DND-41 (cell line): ENCODE measurements around the gene JPH3.

Source experiments
- ATAC-seq: fragments of 200-7000 bp; cut with Tn5 transposase; 3 replicates; pipeline ENCODE4 v1.9.1; 2021; ENCODE audit warnings: low read depth; ENCODE audit not compliant: insufficient read depth
- DNase-seq: peaks from one replicate; pipeline ENCODE4 v3.0.0-alpha.2; 2020
- H2AFZ ChIP-seq: 2 replicates; pipeline ENCODE4 v1.6.0; 2012; ENCODE audit warnings: low read depth, low read length
- H3K27ac ChIP-seq: 2 replicates; pipeline ENCODE4 v1.5.1; 2012; ENCODE audit warnings: low read length, inconsistent platforms
- H3K27me3 ChIP-seq: fragments of 200-600 bp; sonication (generic); 2 replicates; pipeline ENCODE4 v1.6.0; 2012; ENCODE audit warnings: low read length, mild to moderate bottlenecking, inconsistent platforms; ENCODE audit not compliant: insufficient read depth, poor library complexity
- H3K36me3 ChIP-seq: 2 replicates; pipeline ENCODE4 v1.5.1; 2012; ENCODE audit warnings: low read length, inconsistent platforms; ENCODE audit not compliant: insufficient read depth
- H3K4me1 ChIP-seq: 2 replicates; pipeline ENCODE4 v1.5.1; 2012; ENCODE audit warnings: mild to moderate bottlenecking, low read length; ENCODE audit not compliant: insufficient read depth
- H3K4me2 ChIP-seq: 2 replicates; pipeline ENCODE4 v1.6.0; 2012; ENCODE audit warnings: mild to moderate bottlenecking, moderate library complexity, low read length, inconsistent platforms; ENCODE audit not compliant: insufficient read depth
- H3K4me3 ChIP-seq, 2 experiments: fragments of 200-600 bp in 1 of 2; shearing (Covaris generic) in 1 of 2; 2 replicates each; pipeline ENCODE4 v1.5.1; 2012 to 2016; ENCODE audit warnings: inconsistent platforms in 2 of 2, low read length in 2 of 2, mild to moderate bottlenecking in 2 of 2, low read depth in 1 of 2, moderate library complexity in 1 of 2
- H3K79me2 ChIP-seq: 2 replicates; pipeline ENCODE4 v1.6.0; 2012; ENCODE audit warnings: low read length, inconsistent platforms; ENCODE audit not compliant: insufficient read depth
- H3K9ac ChIP-seq: 2 replicates; pipeline ENCODE4 v1.6.0; 2012; ENCODE audit warnings: low read depth, mild to moderate bottlenecking, inconsistent platforms, low read length, moderate library complexity
- H3K9me3 ChIP-seq: 2 replicates; pipeline ENCODE4 v1.5.1; 2012; ENCODE audit warnings: low read length, moderate library complexity, mild to moderate bottlenecking, inconsistent platforms; ENCODE audit not compliant: insufficient read depth, severe bottlenecking
- H4K20me1 ChIP-seq: 2 replicates; pipeline ENCODE4 v1.6.0; 2012; ENCODE audit warnings: low read length; ENCODE audit not compliant: insufficient read depth
- EZH2 ChIP-seq: IDR thresholded peaks from 3 replicates; pipeline ENCODE4 v1.6.1; 2012; ENCODE audit warnings: borderline replicate concordance, low read depth, mild to moderate bottlenecking, moderate library complexity, low read length, inconsistent platforms; ENCODE audit not compliant: severe bottlenecking
- TF ChIP-seq, protein P1 (sequence below): IDR thresholded peaks from 2 replicates; pipeline ENCODE4 v1.5.1; 2012; ENCODE audit warnings: borderline replicate concordance, low read length, moderate library complexity, mild to moderate bottlenecking; ENCODE audit not compliant: poor library complexity, severe bottlenecking; ENCODE audit errors: extremely low read depth

JPH3 gene

DNA sequence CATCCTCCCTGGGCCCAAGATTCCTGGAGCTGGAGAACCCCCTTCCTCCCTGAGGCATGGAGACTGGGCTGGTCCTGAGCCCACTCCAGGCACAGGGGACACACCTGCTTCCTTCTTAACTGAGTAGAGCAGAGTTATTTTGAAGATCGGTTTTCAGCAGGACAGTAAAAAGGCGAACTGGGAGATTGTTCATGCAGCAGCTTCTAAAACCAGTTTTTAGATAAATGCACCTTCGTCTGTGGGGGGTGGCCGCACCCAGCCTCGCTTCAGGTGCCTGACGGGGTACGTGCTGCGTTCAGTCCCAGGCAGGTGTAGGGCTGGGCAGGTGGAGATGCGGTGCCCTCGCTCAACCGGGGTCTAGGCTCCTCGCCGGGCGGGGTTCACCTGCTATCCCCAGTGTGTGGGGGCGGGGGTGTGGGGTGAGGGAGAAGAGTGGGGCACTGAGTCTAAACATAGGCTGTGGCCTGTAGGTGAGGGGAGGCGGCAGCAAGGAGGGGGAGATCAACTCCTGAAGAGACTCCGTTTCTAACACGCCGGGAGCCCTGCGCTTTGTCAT is 69.5 kb downstream of the JPH3 start:
- Histone ChIP-seq H4K20me1 (no peaks in the 10 kb centered on the region; the same call in 1 of the 2 replicates), H3K79me2 (no peaks in the 10 kb centered on the region), H3K36me3 (no peaks in the 10 kb centered on the region), H3K9ac (no peak overlapping the region), H3K4me3 (no peak overlapping the region), H3K27me3 (no peaks in the 10 kb centered on the region), H3K4me1 (no peaks in the 10 kb centered on the region), H2AFZ (no peak overlapping the region), H3K27ac (no peak overlapping the region), H3K4me2 (no peak overlapping the region), H3K9me3 (no peaks in the 10 kb centered on the region)
- DNase-seq: no peak
- ATAC-seq: no peak
- TF ChIP-seq, protein P1, sequence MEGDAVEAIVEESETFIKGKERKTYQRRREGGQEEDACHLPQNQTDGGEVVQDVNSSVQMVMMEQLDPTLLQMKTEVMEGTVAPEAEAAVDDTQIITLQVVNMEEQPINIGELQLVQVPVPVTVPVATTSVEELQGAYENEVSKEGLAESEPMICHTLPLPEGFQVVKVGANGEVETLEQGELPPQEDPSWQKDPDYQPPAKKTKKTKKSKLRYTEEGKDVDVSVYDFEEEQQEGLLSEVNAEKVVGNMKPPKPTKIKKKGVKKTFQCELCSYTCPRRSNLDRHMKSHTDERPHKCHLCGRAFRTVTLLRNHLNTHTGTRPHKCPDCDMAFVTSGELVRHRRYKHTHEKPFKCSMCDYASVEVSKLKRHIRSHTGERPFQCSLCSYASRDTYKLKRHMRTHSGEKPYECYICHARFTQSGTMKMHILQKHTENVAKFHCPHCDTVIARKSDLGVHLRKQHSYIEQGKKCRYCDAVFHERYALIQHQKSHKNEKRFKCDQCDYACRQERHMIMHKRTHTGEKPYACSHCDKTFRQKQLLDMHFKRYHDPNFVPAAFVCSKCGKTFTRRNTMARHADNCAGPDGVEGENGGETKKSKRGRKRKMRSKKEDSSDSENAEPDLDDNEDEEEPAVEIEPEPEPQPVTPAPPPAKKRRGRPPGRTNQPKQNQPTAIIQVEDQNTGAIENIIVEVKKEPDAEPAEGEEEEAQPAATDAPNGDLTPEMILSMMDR: no peak
- TF ChIP-seq EZH2: no peak

DNA sequence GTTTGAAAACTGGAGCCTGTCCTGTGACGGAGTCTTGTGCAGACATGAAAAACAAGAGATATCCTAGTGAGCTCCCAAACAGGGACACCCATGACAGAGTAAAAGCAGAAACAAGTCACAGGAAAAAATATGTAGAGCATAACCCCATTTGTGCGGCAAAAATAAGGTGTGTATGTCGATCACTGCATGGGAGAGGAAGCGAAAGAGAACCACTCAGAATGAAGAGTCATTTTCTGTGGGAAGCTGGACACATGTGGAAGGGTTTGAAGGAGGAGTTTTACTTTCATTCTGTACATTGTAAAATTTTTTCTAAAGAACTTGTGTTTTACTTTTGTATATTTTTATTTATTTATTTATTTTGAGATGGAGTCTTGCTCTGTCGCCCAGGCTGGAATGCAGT is 72.1 kb downstream of the JPH3 start:
- H3K4me3 ChIP-seq: no peak overlapping the region
- TF ChIP-seq, protein P1: no peak
- TF ChIP-seq EZH2: no peak
- no peak for ATAC-seq
- H3K27me3 ChIP-seq: no peaks in the 10 kb centered on the region
- H3K4me2 ChIP-seq: no peak overlapping the region
- H3K79me2 ChIP-seq: no peaks in the 10 kb centered on the region
- no peaks in the 10 kb centered on the region for H3K4me1 ChIP-seq
- H2AFZ ChIP-seq: no peak overlapping the region
- no peaks in the 10 kb centered on the region for H3K36me3 ChIP-seq
- H3K27ac ChIP-seq: no peak overlapping the region
- DNase-seq: no peak
- no peak overlapping the region for H3K9ac ChIP-seq
- H3K9me3 ChIP-seq: no peaks in the 10 kb centered on the region
- H4K20me1 ChIP-seq: no peaks in the 10 kb centered on the region; the same call in 1 of the 2 replicates

- Histone ChIP-seq H4K20me1 (no peaks in the 10 kb centered on the region; the same call in 1 of the 2 replicates), H2AFZ (no peak overlapping the region), H3K4me2 (no peak overlapping the region), H3K9me3 (no peaks in the 10 kb centered on the region), H3K27me3 (no peaks in the 10 kb centered on the region), H3K27ac (no peak overlapping the region), H3K79me2 (no peaks in the 10 kb centered on the region), H3K4me1 (no peaks in the 10 kb centered on the region), H3K9ac (no peak overlapping the region), H3K4me3 (no peak overlapping the region), H3K36me3 (no peaks in the 10 kb centered on the region)
- TF ChIP-seq, protein P1: no peak
- no peak for TF ChIP-seq EZH2
- DNase-seq (no peak), ATAC-seq (no peak)
Measured at GRCh38 chr16:87675111-87675719, 72.9 kb downstream of the JPH3 start.
